Measurements from ENCODE around the gene IL1RL1.

IL1RL1 gene

DNA sequence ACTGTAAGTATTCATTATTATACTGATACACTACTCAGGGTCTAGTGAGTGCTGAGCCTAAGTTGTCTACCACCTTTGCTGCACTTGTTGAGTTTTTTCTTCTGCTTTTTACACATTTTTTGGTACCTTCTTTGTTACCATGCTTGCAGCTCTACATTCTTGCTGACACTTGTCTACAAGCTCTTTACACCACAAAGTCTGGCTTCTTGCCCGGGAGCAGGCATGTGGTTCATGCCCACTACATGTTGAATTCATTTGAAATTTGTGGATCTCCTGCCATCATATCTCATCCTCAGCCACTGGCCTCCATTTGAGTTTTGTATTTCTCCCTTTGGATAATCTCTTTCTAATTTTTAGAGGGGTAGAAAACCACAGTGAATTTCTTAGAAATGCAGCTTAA lies 74.2 kb downstream of the IL1RL1 start:
- no peak for DNase-seq (ENCODE audit: low read depth, low spot score)
- no peak for TF ChIP-seq POLR2AphosphoS5 (IDR thresholded peaks at IDR 0.05; ENCODE audit: borderline replicate concordance, low read depth, low read length)
- no peak for TF ChIP-seq EZH2 (IDR thresholded peaks at IDR 0.05)
- TF ChIP-seq FOXP2 (optimal IDR thresholded peaks at IDR 0.05; ENCODE audit: control extremely low read depth, extremely low read length, insufficient read depth): no peak
- no peak overlapping the region for H3K9ac ChIP-seq (ENCODE audit: insufficient read length)
- H3K36me3 ChIP-seq (ENCODE audit: insufficient read depth, low read length): no peaks in the 10 kb centered on the region
- no peak overlapping the region for H3K27ac ChIP-seq
- H3K4me3 ChIP-seq: no peak overlapping the region
- H3K9me3 ChIP-seq (ENCODE audit: low read depth, low read length): no peaks in the 10 kb centered on the region

GRCh38 chr2:102386004-102386403 lies 74.6 kb downstream of the IL1RL1 start:
- no peaks in the 10 kb centered on the region for H3K9me3 ChIP-seq (ENCODE audit: low read depth, low read length)
- H3K9ac ChIP-seq (ENCODE audit: insufficient read length): no peak overlapping the region
- no peak for DNase-seq (ENCODE audit: low read depth, low spot score)
- no peak overlapping the region for H3K27ac ChIP-seq
- TF ChIP-seq FOXP2 (optimal IDR thresholded peaks at IDR 0.05; ENCODE audit: control extremely low read depth, extremely low read length, insufficient read depth) (no peak), POLR2AphosphoS5 (IDR thresholded peaks at IDR 0.05; ENCODE audit: borderline replicate concordance, low read depth, low read length) (no peak), EZH2 (IDR thresholded peaks at IDR 0.05) (no peak)
- H3K36me3 ChIP-seq (ENCODE audit: insufficient read depth, low read length): no peaks in the 10 kb centered on the region
- no peak overlapping the region for H3K4me3 ChIP-seq

DNA sequence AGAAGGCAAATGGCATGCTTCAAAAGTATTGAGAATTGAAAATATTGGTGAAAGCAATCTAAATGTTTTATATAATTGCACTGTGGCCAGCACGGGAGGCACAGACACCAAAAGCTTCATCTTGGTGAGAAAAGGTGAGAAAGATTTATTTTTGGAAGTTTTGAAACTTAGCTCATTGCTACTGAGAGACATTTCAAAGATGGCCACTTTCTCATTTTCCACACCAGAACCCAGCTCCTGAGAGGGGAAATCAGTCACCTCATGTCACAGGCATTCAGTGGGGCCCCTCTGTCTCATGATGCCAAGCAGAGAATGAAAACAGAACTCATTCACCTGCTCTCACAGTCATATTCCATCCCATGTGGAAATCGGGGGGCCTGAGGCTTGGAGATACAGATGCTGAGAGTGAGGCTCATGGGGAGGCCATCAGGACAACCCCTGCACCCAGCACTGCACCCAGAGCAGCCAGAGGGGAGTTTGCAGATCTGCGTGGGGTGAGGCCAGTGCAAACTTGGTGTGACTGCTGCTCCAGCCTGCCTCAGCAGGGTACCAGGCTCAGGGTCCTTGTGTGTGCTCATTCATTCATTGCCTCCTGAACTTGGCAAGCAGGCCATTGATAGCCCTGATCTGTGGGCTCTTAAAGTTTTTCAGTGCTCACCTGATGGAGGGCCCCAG lies 75.6 kb downstream of the IL1RL1 start:
- H3K4me3 ChIP-seq: no peak overlapping the region
- DNase-seq (ENCODE audit: low read depth, low spot score): no peak
- no peaks in the 10 kb centered on the region for H3K9me3 ChIP-seq (ENCODE audit: low read depth, low read length)
- no peaks in the 10 kb centered on the region for H3K36me3 ChIP-seq (ENCODE audit: insufficient read depth, low read length)
- TF ChIP-seq POLR2AphosphoS5 (IDR thresholded peaks at IDR 0.05; ENCODE audit: borderline replicate concordance, low read depth, low read length) (no peak), FOXP2 (optimal IDR thresholded peaks at IDR 0.05; ENCODE audit: control extremely low read depth, extremely low read length, insufficient read depth) (no peak), EZH2 (IDR thresholded peaks at IDR 0.05) (no peak)
- no peak overlapping the region for H3K27ac ChIP-seq
- no peak overlapping the region for H3K9ac ChIP-seq (ENCODE audit: insufficient read length)

GRCh38 chr2:102387763-102388546 lies 76.6 kb downstream of the IL1RL1 start:
- H3K36me3 ChIP-seq (ENCODE audit: insufficient read depth, low read length): no peaks in the 10 kb centered on the region
- no peak overlapping the region for H3K27ac ChIP-seq
- no peak for DNase-seq (ENCODE audit: low read depth, low spot score)
- H3K9me3 ChIP-seq (ENCODE audit: low read depth, low read length): no peaks in the 10 kb centered on the region
- no peak for TF ChIP-seq POLR2AphosphoS5 (IDR thresholded peaks at IDR 0.05; ENCODE audit: borderline replicate concordance, low read depth, low read length)
- no peak overlapping the region for H3K9ac ChIP-seq (ENCODE audit: insufficient read length)
- H3K4me3 ChIP-seq: no peak overlapping the region

DNA sequence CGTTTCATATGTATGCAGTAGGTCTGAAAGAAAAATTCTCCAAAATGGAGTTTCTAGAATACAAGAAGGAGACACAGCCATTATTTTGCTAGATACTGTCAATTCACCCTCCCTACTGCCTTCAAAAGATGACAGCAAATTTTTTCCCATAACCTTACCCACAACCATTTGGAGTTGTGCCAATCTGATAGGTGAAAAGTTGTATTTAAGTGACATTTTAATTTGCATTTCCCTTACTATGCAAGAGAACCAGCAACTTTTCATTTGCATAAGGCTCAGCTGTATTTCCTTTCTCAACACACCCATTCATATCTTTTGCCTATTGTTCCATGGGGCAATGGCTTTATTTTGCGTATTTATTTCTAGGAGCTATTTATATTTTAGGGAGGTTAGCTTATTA lies 80.2 kb downstream of the IL1RL1 start:
- no peak for DNase-seq (ENCODE audit: low read depth, low spot score)
- Histone ChIP-seq H3K4me3 (no peak overlapping the region), H3K9me3 (ENCODE audit: low read depth, low read length) (no peaks in the 10 kb centered on the region), H3K27ac (no peak overlapping the region), H3K9ac (ENCODE audit: insufficient read length) (no peak overlapping the region), H3K36me3 (ENCODE audit: insufficient read depth, low read length) (no peaks in the 10 kb centered on the region)
- TF ChIP-seq EZH2 (IDR thresholded peaks at IDR 0.05) (no peak), POLR2AphosphoS5 (IDR thresholded peaks at IDR 0.05; ENCODE audit: borderline replicate concordance, low read depth, low read length) (no peak), FOXP2 (optimal IDR thresholded peaks at IDR 0.05; ENCODE audit: control extremely low read depth, extremely low read length, insufficient read depth) (no peak)

DNA sequence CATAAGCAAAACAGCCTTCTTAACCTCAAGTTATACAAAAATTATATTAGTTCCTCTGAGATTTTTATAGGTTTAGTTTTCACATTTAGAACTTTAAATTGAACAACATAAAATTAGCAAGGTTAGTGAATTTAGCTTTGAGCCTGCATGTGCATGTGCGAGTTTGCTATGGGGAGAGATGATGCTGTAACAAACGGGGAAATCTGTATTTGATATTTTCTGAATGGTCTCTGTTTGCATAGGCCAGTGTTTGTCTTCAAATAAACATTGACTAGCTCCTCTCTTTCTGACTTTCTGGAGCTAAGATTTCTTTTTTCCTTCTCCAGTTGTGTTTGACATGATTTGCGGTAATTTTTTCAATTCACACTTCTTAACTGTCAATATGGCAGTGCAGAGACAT lies 80.7 kb downstream of the IL1RL1 start:
- Histone ChIP-seq H3K9ac (ENCODE audit: insufficient read length) (no peak overlapping the region), H3K36me3 (ENCODE audit: insufficient read depth, low read length) (no peaks in the 10 kb centered on the region), H3K27ac (no peak overlapping the region), H3K4me3 (no peak overlapping the region), H3K9me3 (ENCODE audit: low read depth, low read length) (no peaks in the 10 kb centered on the region)
- DNase-seq (ENCODE audit: low read depth, low spot score): no peak
- TF ChIP-seq FOXP2 (optimal IDR thresholded peaks at IDR 0.05; ENCODE audit: control extremely low read depth, extremely low read length, insufficient read depth): no peak
- TF ChIP-seq EZH2 (IDR thresholded peaks at IDR 0.05): no peak
- TF ChIP-seq POLR2AphosphoS5 (IDR thresholded peaks at IDR 0.05; ENCODE audit: borderline replicate concordance, low read depth, low read length): no peak

GRCh38 chr2:102392942-102393341 lies 81.6 kb downstream of the IL1RL1 start:
- H3K9me3 ChIP-seq (ENCODE audit: low read depth, low read length): no peaks in the 10 kb centered on the region
- no peak overlapping the region for H3K27ac ChIP-seq
- H3K4me3 ChIP-seq: no peak overlapping the region
- no peak overlapping the region for H3K9ac ChIP-seq (ENCODE audit: insufficient read length)
- H3K36me3 ChIP-seq (ENCODE audit: insufficient read depth, low read length): no peaks in the 10 kb centered on the region
- TF ChIP-seq EZH2 (IDR thresholded peaks at IDR 0.05) (no peak), POLR2AphosphoS5 (IDR thresholded peaks at IDR 0.05; ENCODE audit: borderline replicate concordance, low read depth, low read length) (no peak), FOXP2 (optimal IDR thresholded peaks at IDR 0.05; ENCODE audit: control extremely low read depth, extremely low read length, insufficient read depth) (no peak)
- DNase-seq (ENCODE audit: low read depth, low spot score): no peak

- TF ChIP-seq POLR2AphosphoS5 (IDR thresholded peaks at IDR 0.05; ENCODE audit: borderline replicate concordance, low read depth, low read length) (no peak), EZH2 (IDR thresholded peaks at IDR 0.05) (no peak), FOXP2 (optimal IDR thresholded peaks at IDR 0.05; ENCODE audit: control extremely low read depth, extremely low read length, insufficient read depth) (no peak)
- Histone ChIP-seq H3K36me3 (ENCODE audit: insufficient read depth, low read length) (no peaks in the 10 kb centered on the region), H3K4me3 (no peak overlapping the region), H3K27ac (no peak overlapping the region), H3K9ac (ENCODE audit: insufficient read length) (no peak overlapping the region), H3K9me3 (ENCODE audit: low read depth, low read length) (no peaks in the 10 kb centered on the region)
- no peak for DNase-seq (ENCODE audit: low read depth, low spot score)
Observed at GRCh38 chr2:102396012-102396411, 84.6 kb downstream of the IL1RL1 start.
